Dendritic cell treated with granulocyte-macrophage colony-stimulating factor and Interleukin-4, amounts not matched to agents 40 ng/mL and 50 ng/mL, for 4 days (primary cell): ENCODE measurements around the gene CPEB4.

ENCODE experiments used
- H3K27ac Mint-ChIP-seq: one replicate; pipeline ENCODE4 v1.8.0; 2022; ENCODE audit warnings: mild to moderate bottlenecking, mixed read lengths
- H3K27me3 Mint-ChIP-seq: one replicate; pipeline ENCODE4 v1.8.0; 2022; ENCODE audit warnings: mild to moderate bottlenecking, mixed read lengths
- H3K36me3 Mint-ChIP-seq: one replicate; pipeline ENCODE4 v1.8.0; 2022; ENCODE audit warnings: low read depth, mixed read lengths
- H3K4me1 Mint-ChIP-seq: one replicate; pipeline ENCODE4 v1.8.0; 2022; ENCODE audit warnings: low read depth, mixed read lengths
- H3K4me3 Mint-ChIP-seq: one replicate; pipeline ENCODE4 v1.8.0; 2022; ENCODE audit warnings: mild to moderate bottlenecking, moderate library complexity, mixed read lengths
- H3K9me3 Mint-ChIP-seq: one replicate; pipeline ENCODE4 v1.8.0; 2022; ENCODE audit warnings: mixed read lengths
- intact Hi-C: fragments of 100-400 bp; cut with micrococcal nuclease; formaldehyde crosslinking; loops from one replicate; pipeline ENCODE4 v1.15.0; 2022

The CPEB4 gene

DNA sequence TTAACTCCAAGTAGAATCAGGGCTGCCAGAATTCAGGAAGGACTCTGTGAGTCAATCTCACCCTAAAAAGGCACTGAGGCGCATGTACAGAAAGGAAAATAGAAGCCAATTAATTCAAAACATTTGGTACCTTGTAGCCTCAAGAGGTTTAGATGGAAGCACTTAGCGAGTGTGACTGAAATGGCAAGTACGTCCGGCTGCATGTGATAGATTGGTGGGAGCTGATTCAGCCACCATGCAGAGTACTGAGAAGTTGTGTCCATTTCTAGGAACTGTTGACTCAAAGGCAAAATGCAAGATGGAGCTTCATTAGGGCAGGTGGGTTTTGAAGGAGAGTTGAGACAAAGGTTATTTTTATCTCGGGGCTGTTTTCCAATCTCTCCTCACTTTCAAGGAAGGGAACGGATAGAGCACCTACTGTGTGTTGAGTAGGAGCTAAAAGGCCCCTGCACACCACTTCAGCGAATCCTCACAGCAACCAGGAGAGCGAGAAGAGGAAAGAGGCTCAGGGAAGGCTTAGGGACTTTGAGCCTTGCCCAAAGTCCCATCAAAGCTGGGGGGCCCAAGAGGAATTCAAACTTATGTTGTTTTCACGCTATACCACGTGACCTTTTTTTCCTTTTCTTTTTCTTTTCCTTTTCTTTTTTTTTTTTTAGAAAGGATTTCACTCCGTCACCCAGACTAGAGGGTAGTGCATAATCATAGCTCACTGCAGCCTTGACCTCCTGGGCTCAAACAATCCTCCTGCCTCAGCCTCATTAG is 34.6 kb upstream of the CPEB4 start:
- H3K36me3 Mint-ChIP-seq: peaks cover 7% of the 10 kb centered on the region
- H3K4me3 Mint-ChIP-seq: no peak overlapping the region
- intact Hi-C loops: no loop called here
- H3K4me1 Mint-ChIP-seq: peaks cover 62% of the 10 kb centered on the region
- H3K9me3 Mint-ChIP-seq: peaks cover 10% of the 10 kb centered on the region
- H3K27me3 Mint-ChIP-seq: peaks cover 11% of the 10 kb centered on the region
- H3K27ac Mint-ChIP-seq: peak overlapping the region; percentile 77

DNA sequence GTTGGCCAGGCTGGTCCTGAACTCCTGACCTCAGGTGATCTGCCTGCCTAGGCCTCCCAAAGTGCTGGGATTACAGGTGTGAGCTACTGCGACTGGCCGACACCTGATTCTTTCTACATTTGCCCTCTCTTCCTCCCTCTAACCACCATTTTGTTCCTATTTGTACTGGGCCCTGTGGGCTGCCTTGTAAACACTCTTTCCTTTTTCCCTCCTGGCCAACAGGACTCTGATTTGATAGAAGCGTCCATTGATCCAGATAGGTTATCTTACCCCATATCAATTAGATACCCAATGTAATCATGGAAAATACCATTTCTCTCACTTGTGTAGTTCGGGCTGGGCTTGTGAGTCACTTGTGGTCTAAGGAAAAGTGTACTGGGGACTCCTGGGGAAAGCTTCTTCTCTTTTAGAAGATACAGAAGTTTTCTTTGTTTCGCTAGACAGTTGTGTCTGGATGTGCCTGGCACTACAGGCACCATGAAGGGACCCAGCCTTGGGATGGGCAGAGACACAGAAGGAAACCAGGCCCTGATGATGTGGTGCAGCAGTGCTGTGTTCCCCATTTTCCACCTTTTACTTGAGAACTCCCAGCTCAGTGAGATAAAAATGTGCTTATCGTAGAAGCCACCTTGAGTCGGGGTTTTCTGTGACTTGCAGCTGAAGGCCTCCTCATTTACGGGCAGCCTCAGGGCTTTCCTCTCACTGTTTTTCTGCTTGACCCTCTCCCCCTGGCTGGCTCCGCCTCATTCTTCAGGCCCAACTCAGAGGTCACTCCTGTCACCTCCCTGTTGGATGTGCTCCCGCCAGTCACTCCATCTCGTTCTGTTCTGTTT is 32.8 kb upstream of the CPEB4 start:
- Mint-ChIP-seq H3K4me3 (no peak overlapping the region), H3K27ac (peak overlapping the region; percentile 77)
- intact Hi-C loops: no loop called here

DNA sequence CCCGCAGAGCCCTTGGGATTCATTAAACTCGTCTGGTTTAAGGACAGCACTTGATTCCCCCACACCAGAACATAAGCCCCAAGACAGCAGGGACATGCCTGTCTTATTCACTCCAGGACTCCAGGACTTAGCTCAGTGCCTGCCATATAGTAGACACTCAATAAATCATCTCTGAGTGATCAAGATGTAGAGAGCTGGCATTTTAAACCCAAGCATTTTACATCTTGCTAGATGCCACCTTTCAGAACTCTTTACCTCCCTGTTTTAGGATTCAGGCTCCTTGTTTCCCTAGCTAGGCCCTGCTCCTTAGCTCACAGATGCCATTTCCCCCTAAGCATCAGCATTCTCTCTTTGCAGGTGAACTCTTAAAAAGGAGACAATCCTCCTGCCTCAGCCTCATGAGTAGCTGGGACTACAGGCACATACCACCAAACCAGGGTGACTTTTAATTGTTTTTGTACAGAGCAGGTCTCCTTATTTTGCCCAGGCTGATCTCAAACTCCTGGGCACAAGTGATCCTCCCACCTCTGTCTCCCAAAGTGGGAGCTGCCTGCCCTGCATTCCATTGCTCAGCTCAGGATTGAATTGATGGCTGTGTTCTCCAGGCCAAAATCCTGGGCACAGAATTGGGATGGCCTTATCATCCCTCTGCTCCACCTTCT is 32.0 kb upstream of the CPEB4 start:
- peaks cover 9% of the 10 kb centered on the region for H3K27me3 Mint-ChIP-seq
- peaks cover 64% of the 10 kb centered on the region for H3K4me1 Mint-ChIP-seq
- no peaks in the 10 kb centered on the region for H3K36me3 Mint-ChIP-seq
- H3K27ac Mint-ChIP-seq: peak overlapping the region; percentile 77
- H3K4me3 Mint-ChIP-seq: no peak overlapping the region
- intact Hi-C loops: no loop called here
- H3K9me3 Mint-ChIP-seq: no peaks in the 10 kb centered on the region

More for the DNA sequence above, 32.8 kb upstream of the CPEB4 start:
- H3K4me1 Mint-ChIP-seq: peaks cover 72% of the 10 kb centered on the region
- no peaks in the 10 kb centered on the region for H3K36me3 Mint-ChIP-seq
- peaks cover 9% of the 10 kb centered on the region for H3K27me3 Mint-ChIP-seq
- no peaks in the 10 kb centered on the region for H3K9me3 Mint-ChIP-seq

DNA sequence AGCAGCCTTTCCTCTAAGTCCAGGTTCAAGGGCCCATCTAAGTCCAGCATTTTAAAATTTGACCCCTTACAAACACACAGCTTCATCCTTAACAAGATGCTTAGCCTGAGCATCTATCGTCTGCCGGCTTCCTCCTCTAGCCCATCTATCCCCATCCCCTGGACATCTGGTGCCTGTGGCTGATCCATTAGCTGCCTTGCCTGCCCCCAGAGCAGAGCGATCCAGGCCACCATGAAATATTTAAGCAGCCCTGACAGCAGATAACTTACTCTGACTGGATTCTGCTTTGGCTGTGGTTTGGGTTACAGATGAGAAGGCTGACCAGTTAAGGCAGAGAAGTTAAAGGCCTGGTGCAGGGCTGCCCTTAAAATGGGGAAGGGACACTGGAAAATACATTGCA is 30.9 kb upstream of the CPEB4 start:
- Mint-ChIP-seq H3K4me1 (peaks cover 61% of the 10 kb centered on the region), H3K27me3 (peaks cover 6% of the 10 kb centered on the region), H3K27ac (no peak overlapping the region), H3K9me3 (no peaks in the 10 kb centered on the region), H3K4me3 (no peak overlapping the region), H3K36me3 (no peaks in the 10 kb centered on the region)
- intact Hi-C loops: no loop called here

DNA sequence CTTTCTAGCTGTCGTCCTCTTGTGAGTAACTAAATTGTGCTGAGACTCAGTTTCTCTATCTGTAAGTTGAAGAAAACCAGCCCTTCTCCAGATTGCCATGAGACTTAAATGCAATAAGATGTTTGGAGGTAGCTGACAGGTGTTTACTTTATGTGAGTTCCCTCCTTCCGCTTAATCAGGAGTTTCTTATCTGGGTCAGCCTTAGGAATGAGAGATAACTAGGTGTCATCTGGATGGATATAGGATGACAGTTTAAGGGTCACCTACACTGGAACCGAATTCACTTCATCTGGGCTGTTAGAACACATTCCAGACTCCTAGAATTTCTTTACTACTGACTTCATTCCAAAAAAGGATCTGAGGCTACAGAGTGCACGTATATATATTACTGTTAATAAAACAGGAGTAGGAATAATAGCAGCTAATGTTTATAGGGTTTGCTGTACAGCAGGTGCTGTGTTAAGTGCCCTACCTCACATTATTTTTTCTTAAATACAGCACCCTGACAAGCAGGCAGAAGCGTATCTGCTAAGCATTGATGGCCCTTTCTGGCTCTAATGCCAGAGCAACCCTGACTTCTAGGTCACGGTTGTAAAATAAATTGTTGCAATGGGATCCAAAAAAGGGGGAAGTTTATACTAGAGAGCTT is 30.0 kb upstream of the CPEB4 start:
- Mint-ChIP-seq H3K27ac (no peak overlapping the region), H3K9me3 (no peaks in the 10 kb centered on the region)

DNA sequence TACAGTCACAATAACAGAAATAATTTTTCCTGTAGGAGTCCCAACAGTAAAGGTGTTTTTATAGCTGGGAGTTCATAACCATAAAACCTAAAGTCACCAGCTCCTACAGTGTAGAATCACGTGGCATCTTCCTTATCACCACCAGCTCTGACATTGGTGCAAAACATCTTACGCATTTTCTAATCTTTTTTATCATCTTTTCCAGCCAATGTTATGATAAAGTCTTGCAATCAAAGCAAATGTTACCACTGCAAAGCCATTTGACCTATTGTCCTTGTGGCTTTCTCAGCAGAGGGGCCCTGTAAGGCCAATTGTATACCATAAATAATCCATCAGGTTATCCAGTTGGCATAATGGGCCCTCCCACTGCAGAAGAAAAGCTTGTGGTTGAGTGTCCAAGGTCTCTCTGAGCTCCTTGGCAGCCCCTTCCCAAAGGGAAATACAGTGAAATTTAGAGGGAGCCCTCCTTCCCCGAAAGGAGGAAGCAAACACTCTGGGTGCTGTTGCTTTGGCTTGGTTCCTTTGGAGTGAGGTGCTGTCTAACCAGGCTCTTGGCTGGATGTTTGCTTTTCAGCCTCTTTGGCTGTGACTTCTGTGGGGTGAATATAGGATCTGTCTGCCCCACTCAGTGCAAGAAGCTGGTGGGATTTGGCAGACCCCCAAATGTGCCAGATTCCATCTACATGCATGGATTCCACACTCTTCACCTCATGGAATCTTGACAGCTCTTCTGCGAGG is 29.3 kb upstream of the CPEB4 start:
- H3K36me3 Mint-ChIP-seq: no peaks in the 10 kb centered on the region
- H3K9me3 Mint-ChIP-seq: no peaks in the 10 kb centered on the region
- H3K27ac Mint-ChIP-seq: no peak overlapping the region
- H3K4me1 Mint-ChIP-seq: peaks cover 53% of the 10 kb centered on the region
- H3K4me3 Mint-ChIP-seq: no peak overlapping the region
- peaks cover 4% of the 10 kb centered on the region for H3K27me3 Mint-ChIP-seq
- intact Hi-C loops: no loop called here

More for the DNA sequence above, 30.0 kb upstream of the CPEB4 start:
- intact Hi-C loops: no loop called here
- no peaks in the 10 kb centered on the region for H3K36me3 Mint-ChIP-seq
- H3K4me1 Mint-ChIP-seq: peaks cover 55% of the 10 kb centered on the region
- no peak overlapping the region for H3K4me3 Mint-ChIP-seq
- H3K27me3 Mint-ChIP-seq: peaks cover 4% of the 10 kb centered on the region

DNA sequence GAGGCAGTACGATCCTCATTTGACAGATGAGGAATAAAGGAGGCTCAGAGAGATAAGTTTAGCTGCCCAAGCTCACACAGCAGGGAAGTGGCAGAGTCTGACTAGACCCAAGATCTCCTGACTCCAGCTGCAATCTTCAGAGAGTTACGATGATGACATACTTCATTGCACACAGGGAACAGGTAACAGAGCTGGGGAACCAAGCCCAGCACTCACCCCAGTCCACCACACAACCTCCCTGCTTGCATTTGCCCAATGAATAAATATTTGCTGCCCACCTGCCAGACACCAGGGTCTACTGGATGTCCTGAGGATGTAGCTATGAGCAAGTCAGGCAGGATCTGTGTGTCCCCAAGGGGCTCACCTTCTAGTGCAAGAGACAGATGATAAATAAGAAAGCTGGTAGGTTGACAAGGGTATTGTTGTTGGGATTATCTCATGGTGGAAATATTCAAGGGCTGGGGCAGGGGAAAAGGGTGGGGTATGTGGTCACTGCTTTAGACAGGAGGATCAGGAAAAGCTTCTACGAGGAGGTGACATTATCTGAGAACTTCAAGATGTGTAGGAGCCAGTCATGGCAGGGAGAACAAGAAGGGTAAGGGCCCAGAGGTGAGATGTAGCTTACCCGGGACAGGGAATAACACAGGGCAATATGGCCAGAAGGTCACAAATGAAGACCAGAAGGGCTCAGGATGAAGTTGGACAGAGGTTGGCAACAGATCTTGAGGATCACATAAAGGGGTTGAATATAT is 28.6 kb upstream of the CPEB4 start:
- Mint-ChIP-seq H3K9me3 (no peaks in the 10 kb centered on the region), H3K4me3 (no peak overlapping the region), H3K27me3 (peaks cover 4% of the 10 kb centered on the region), H3K36me3 (no peaks in the 10 kb centered on the region), H3K27ac (peak overlapping the region; percentile 3), H3K4me1 (peaks cover 54% of the 10 kb centered on the region)
- intact Hi-C loops: no loop called here

DNA sequence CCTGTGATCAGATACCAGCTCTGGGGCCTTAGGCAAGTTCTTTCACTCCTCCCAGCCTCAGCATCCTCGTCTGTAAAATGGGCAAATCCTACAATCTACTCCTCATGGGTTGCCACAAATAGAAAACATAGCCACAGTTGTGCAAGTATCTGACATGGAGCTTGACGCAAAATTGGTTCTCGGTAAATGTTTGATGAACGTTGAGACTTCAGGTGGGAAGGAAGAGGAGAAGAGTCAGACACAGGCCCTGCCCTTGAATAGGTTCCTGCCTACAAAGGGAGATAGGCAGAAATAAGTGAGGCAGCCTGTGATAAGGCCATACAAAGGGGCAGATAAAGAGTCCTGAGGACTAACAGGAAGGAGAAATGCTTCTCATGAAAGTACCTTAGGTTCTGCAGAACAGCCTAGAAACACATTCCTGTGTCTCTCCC is 26.1 kb upstream of the CPEB4 start:
- intact Hi-C loops: no loop called here
- Mint-ChIP-seq H3K27me3 (no peaks in the 10 kb centered on the region), H3K4me3 (no peak overlapping the region), H3K4me1 (peaks cover 62% of the 10 kb centered on the region), H3K9me3 (no peaks in the 10 kb centered on the region), H3K36me3 (no peaks in the 10 kb centered on the region), H3K27ac (no peak overlapping the region)

DNA sequence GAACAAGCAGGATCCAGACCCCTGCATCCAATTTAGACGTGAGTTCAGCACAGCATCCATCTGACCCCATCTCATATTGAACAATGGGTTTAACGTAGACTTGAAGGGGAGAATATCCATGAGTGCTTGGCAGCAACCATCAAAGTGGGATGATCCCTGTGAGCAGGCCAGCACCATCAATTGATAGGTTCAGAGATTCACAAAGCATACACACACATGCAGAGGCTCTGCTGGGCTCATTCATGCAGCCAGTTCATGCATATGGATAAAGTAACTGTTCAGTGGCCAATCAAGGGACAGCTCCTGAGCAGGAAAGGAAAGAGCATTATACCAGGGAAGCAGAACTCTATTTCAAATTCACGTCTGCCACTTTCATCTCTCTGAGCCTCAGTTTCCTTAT is 24.8 kb upstream of the CPEB4 start:
- H3K27ac Mint-ChIP-seq: peak overlapping the region; percentile 91
- intact Hi-C loops: no loop called here
- H3K9me3 Mint-ChIP-seq: no peaks in the 10 kb centered on the region
- no peak overlapping the region for H3K4me3 Mint-ChIP-seq
- H3K27me3 Mint-ChIP-seq: no peaks in the 10 kb centered on the region
- H3K36me3 Mint-ChIP-seq: no peaks in the 10 kb centered on the region
- H3K4me1 Mint-ChIP-seq: peaks cover 70% of the 10 kb centered on the region

DNA sequence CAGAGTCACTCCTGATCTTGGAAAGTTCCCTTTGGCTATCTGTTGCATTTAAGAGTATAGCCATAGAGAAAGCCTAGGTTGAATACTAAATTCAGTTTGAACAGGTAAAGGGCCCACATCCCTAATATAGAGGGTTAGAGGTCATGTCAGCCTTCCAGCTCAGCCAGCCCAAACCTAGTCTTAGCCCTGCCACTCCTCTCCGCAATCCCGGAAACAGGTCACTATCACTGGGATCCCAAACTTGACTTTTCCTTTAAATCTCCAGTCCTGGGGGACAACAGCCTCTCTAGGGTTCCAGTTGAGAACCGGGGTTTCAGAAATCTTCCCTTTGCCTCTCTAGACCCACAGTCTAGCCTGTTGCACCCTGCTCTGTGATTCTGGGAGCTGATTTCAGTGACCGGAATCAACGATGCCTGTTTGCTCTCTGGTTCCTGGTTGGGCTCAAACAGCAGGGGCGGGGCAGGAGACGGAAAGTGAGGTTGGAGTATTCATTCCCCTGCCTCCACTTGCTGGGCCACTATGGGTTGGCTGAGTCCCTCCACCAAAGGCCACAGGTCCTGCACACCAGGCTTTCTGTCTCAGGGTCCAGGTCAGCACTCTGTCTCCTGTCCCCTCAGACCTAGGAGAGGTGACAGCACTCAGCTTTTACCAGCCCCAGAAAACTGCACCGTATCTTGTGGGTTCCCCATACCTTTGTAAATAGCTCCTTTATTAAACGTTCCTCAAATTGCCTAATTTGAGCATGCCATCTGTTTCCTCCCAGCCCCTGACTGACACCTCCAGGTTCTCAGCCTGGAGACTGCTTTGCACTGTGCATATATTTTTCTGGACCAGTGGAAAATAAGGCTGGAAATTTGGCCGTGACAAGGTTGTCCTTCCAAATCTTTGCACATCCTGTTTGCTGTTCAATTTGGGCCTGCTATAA is 23.8 kb upstream of the CPEB4 start:
- Mint-ChIP-seq H3K27ac (peak overlapping the region; percentile 91), H3K4me1 (peaks cover 70% of the 10 kb centered on the region), H3K27me3 (no peaks in the 10 kb centered on the region), H3K36me3 (no peaks in the 10 kb centered on the region), H3K9me3 (no peaks in the 10 kb centered on the region), H3K4me3 (peak overlapping the region; percentile 46)
- intact Hi-C loops: no loop called here

DNA sequence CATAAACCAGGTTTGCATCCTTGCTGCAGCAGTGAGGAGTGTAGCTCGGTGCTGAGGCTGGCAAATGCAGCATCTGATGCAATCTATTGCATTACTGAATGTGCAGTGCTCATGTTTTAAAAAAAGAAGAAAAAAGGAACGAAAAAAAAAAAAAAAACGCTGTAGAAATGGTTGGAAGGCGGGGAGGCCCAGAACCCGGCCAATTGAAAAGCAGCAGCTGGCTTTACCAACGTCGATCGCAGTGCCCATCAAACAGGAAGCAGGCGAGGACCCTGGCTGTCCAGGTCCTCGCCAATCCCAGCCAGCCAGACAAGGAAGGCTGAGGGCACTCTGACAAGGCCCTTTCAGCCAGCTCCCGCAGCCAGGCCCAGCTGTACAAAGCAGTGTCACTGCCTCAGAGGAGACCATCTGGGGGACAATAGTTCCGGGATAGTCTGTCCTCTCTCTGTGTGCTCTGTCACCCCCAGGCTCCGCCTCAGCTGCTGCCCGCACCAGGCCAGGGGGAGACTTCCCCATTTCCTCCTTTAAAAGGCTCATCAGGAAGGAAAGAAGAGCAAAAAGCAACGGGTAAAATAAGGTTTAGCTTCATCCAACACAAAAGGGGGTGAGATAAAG is 21.8 kb upstream of the CPEB4 start:
- Mint-ChIP-seq H3K4me3 (peak overlapping the region; percentile 58), H3K4me1 (peaks cover 65% of the 10 kb centered on the region), H3K9me3 (no peaks in the 10 kb centered on the region), H3K27me3 (no peaks in the 10 kb centered on the region), H3K36me3 (no peaks in the 10 kb centered on the region), H3K27ac (peak overlapping the region; percentile 95)
- intact Hi-C loops: no loop called here
